Suprapubic skin (tissue), 4 donors: ENCODE results near the gene RPS6KA4. TPM values are rescaled to one million over a fixed set of nuclear protein-coding genes. Genes with fewer than 3 reads are reported as not detected.
A peak's percentile ranks its signal among the peaks of the same experiment; 100 is the strongest.

ENCODE experiments used
- DNase-seq, 2 donors: peaks; one replicate each; pipeline ENCODE4 v3.0.0-alpha.2; 2019; ENCODE audit warnings: low spot score in 2 of 2
- H3K27ac ChIP-seq: fragments of 200-600 bp; sonication (generic); one replicate; pipeline ENCODE4 v1.5.1; 2019
- H3K27me3 ChIP-seq: fragments of 200-600 bp; sonication (generic); one replicate; pipeline ENCODE4 v1.5.1; 2019
- H3K36me3 ChIP-seq: fragments of 200-600 bp; sonication (generic); one replicate; pipeline ENCODE4 v1.5.1; 2019
- H3K4me1 ChIP-seq: fragments of 200-600 bp; sonication (generic); one replicate; pipeline ENCODE4 v1.5.1; 2019
- H3K4me3 ChIP-seq: fragments of 200-600 bp; sonication (generic); one replicate; pipeline ENCODE4 v1.5.1; 2019; ENCODE audit warnings: mild to moderate bottlenecking
- H3K9me3 ChIP-seq: fragments of 200-600 bp; sonication (generic); one replicate; pipeline ENCODE4 v1.5.1; 2019
- CTCF ChIP-seq, 2 donors: fragments of 200-600 bp in 1 of 2; fragments of 450-650 bp in 1 of 2; sonication (generic) in 1 of 2; IDR thresholded peaks; one replicate each; pipeline ENCODE4 v1.5.1; 2016 to 2019; ENCODE audit warnings: antibody characterized with exemption in 2 of 2, mild to moderate bottlenecking in 1 of 2, moderate library complexity in 1 of 2
- EP300 ChIP-seq: sonication (generic); formaldehyde crosslinking; IDR thresholded peaks from one replicate; pipeline ENCODE4 v1.6.1; 2017; ENCODE audit warnings: antibody characterized with exemption
- POLR2A ChIP-seq, 2 donors: fragments of 450-650 bp; IDR thresholded peaks; one replicate each; pipeline ENCODE4 v1.6.1; 2017; ENCODE audit warnings: antibody characterized with exemption in 2 of 2, mild to moderate bottlenecking in 2 of 2, moderate library complexity in 2 of 2
- POLR2AphosphoS5 ChIP-seq, 3 donors: sonication (generic); formaldehyde crosslinking; IDR thresholded peaks; one replicate each; pipeline ENCODE4 v1.6.1; 2017; ENCODE audit warnings: antibody characterized with exemption in 3 of 3
- WGBS: methylation state at CpG from one replicate; pipeline ENCODE4 v1.1.5; 2018; 5-methylcytosine and 5-hydroxymethylcytosine counted together
- total RNA-seq, 4 donors: library from RNA; depleted of rRNA; stranded (reverse); fragments of >200 nt; gene quantifications; one replicate each; pipeline ENCODE4 v1.1.0, GENCODE V29; 2016

Gene RPS6KA4
- total RNA-seq, 4 donors from 2014 or later: 29.4 to 46.0 (median 39.6) TPM

DNA sequence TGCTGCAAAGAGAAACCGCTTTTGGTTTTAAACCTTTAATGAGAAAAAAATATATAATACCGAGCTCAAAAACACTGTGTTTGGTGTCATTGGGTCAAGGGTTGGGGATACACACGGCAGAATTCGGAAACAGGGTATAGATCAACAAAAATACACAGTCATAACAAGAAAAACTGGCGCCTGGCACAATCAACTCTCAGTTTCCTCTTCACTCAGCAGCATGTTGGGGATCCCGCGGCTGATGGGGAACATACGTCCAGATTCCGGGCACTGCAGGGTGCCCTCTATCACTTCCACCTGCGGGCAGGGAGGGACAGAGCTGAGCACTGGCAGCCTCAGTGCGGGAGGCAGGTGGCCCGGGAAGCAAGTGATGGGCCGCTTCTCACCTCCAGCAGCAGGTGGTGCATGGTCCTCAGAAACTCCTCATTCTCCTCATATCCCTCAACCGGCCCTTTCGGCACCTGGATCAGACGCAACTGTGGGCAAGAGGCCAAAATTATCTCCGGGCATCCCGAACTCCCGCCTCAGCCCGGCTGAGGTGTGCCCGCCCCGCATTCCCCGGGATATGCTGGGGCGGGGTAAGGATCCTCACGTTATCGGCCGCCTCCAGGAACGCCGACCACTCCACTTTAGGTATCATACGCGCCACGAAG, 42.2 kb upstream of the RPS6KA4 start:
- 17% methylated on average over 11 of the region's 32 CpGs for WGBS
- Histone ChIP-seq H3K27me3 (no peaks in the 10 kb centered on the region), H3K27ac (peak overlapping the region; percentile 99), H3K9me3 (no peaks in the 10 kb centered on the region), H3K36me3 (peaks cover 37% of the 10 kb centered on the region), H3K4me1 (peaks cover 70% of the 10 kb centered on the region), H3K4me3 (peak overlapping the region; percentile 88)
- TF ChIP-seq EP300 (no peak), POLR2AphosphoS5 (IDR thresholded peaks at IDR 0.05) (no peak), POLR2A (IDR thresholded peaks at IDR 0.05) (no peak), CTCF (IDR thresholded peaks at IDR 0.05) (no peak)
- no peak for DNase-seq

DNA sequence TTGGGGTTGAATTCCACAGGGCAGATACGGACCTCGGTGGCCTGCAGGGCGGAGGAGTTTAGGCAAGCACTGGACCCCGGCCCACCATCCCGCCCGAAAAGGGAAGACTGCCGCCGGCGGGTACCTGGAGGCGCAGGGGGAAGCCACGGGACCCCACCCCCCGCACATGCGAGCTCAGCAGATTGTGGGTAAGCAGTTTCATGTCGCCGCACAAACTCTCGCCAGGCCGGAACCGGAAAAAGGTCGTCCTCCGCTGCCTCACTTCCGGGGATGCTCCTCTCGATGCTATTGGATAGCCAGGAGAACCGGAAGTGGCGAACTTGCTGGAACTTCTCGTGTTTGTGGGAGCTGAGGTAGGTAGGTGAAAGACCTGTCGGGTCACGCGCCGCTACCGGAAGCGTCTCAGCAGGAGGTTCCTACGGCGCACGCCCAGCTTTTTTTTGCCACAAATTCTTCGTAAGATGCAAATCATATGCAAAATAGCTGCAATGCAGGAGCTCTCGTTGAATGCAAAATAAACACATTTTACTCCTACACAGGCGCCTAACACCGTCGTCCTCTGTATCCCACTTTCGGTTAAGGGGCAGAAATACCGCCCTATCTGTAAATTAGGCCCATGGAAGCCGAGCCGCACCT, 41.5 kb upstream of the RPS6KA4 start, which contains the start of gene TRMT112:
TSS of gene TRMT112 (minus strand) at position 235 of the 636 bp plus-strand sequence. CDS start at position 202, 33 bp downstream.
- Histone ChIP-seq H3K27ac (peak within 1 kb of the TSS; percentile 99), H3K4me1 (peaks cover 71% of the 10 kb centered on the region), H3K36me3 (peaks cover 41% of the 10 kb centered on the region), H3K4me3 (peak within 1 kb of the TSS; percentile 88), H3K9me3 (no peaks in the 10 kb centered on the region), H3K27me3 (no peaks in the 10 kb centered on the region)
- TF ChIP-seq POLR2AphosphoS5 (IDR thresholded peaks at IDR 0.05) (peak in 2 of 3 donors; percentile 57 to 91), EP300 (no peak), POLR2A (IDR thresholded peaks at IDR 0.05) (peak in 1 of 2 donors; percentile 48)
- peak; percentile 98 to 99 for DNase-seq
- WGBS: 0% methylated on average over 21 of the region's 43 CpGs

DNA sequence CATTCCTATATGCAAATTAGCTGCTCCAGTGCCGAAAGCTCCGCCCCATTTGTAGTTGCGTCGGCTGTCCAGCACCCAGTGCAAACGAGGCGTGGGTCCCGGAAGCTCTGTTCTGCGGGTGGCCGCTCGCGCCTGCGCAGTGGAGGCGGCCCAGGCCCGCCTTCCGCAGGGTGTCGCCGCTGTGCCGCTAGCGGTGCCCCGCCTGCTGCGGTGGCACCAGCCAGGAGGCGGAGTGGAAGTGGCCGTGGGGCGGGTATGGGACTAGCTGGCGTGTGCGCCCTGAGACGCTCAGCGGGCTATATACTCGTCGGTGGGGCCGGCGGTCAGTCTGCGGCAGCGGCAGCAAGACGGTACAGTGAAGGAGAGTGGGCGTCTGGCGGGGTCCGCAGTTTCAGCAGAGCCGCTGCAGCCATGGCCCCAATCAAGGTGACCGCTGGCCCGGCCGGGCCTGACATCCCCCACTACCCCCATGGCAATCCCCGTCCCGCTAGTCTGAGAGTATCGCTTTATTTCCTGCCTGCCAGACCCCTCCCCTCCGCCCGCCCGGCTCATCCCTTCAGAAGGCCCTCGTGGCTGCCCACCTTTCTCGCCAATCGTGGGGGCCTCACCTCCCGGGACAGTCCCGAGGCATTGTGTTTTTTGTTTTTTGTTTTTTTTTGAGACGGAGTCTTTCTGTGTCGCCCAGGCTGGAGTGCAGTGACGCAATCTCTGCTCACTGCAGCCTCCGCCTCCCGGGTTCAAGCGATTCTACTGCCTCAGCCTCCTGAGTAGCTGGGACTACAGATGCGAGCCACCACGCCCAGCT, 40.8 kb upstream of the RPS6KA4 start, which contains the start of gene PRDX5:
TSS of gene PRDX5 (plus strand) at position 161 of the 805 bp plus-strand sequence. CDS start at position 256, 95 bp downstream.
- H3K27me3 ChIP-seq: no peaks in the 10 kb centered on the region
- H3K36me3 ChIP-seq: peaks cover 48% of the 10 kb centered on the region
- peak in 1 of 3 donors; percentile 57 for TF ChIP-seq POLR2AphosphoS5 (IDR thresholded peaks at IDR 0.05)
- TF ChIP-seq EP300: no peak
- TF ChIP-seq CTCF (IDR thresholded peaks at IDR 0.05): peak in 1 of 2 donors; percentile 34
- TF ChIP-seq POLR2A (IDR thresholded peaks at IDR 0.05): peak in 1 of 2 donors; percentile 51
- peak; percentile 98 to 99 for DNase-seq
- no peaks in the 10 kb centered on the region for H3K9me3 ChIP-seq
- peak within 1 kb of the TSS; percentile 99 for H3K27ac ChIP-seq
- peak within 1 kb of the TSS; percentile 88 for H3K4me3 ChIP-seq
- 0% methylated on average over 24 of the region's 61 CpGs for WGBS
- peaks cover 69% of the 10 kb centered on the region for H3K4me1 ChIP-seq

DNA sequence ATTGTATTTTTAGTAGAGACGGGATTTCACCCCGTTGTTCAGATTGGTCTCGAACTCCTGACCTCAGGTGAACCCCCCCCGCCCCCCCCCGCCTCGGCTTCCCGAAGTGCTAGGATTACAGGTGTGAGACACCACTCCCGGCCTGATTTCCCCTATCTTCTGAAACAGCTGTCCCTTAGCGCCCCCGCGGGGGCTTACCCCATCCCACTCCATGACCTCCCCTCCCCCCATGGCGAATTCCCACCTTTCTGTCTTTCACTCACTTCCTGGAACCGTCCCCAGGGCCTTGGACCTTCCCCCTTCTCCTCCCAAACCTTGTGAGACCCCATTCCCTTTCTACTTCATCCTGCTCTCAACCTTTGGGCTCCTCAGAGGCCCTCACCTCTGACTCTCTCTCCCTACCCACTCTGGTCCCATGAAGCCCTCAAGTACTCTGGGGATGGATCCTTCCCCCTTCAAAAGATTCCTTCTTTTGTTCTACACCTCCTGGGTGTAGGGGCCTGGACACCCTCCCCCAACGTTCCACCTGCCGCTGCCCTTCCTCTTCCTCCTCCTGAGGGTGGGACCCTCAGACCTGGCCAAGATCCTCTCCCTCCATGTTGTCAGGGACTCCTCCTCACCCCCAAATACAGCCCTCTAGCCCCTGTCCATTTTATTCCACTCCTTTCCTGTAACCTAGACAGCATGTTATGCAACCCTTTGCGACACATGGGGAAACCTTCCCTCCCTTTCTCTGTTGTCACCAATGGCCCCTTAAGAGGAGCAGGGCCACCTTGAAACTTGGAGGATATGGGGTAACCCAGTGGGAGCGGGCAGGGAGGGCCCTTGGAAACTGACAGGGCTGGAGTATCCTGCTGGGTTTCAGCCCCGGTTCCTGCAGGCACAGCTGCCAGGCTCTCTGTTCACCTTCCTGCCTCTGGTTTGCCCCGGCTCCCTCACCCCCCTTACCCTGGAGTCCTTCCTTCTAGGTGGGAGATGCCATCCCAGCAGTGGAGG, 39.9 kb upstream of the RPS6KA4 start:
- Histone ChIP-seq H3K4me3 (peak overlapping the region; percentile 88), H3K27me3 (no peaks in the 10 kb centered on the region), H3K36me3 (peaks cover 48% of the 10 kb centered on the region), H3K4me1 (peaks cover 64% of the 10 kb centered on the region), H3K27ac (peak overlapping the region; percentile 99), H3K9me3 (no peaks in the 10 kb centered on the region)
- TF ChIP-seq POLR2AphosphoS5 (IDR thresholded peaks at IDR 0.05): no peak
- TF ChIP-seq EP300: no peak
- no peak for TF ChIP-seq CTCF (IDR thresholded peaks at IDR 0.05)
- no peak for TF ChIP-seq POLR2A (IDR thresholded peaks at IDR 0.05)
- 15% methylated on average over 14 of the region's 19 CpGs for WGBS
- DNase-seq: no peak

DNA sequence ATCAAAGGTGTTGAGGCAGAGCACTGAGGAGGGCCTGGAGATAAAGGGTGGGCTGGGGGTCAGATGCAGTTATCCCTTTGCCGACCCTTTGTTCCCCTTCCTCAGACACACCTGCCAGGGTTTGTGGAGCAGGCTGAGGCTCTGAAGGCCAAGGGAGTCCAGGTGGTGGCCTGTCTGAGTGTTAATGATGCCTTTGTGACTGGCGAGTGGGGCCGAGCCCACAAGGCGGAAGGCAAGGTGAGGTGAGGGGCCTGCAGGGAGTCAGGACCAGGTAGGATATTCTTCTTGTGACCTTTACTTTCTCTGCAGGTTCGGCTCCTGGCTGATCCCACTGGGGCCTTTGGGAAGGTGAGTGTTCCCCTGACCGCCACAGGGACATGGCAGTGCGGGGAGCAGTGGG, 38.4 kb upstream of the RPS6KA4 start:
- H3K27me3 ChIP-seq: no peaks in the 10 kb centered on the region
- H3K9me3 ChIP-seq: no peaks in the 10 kb centered on the region
- DNase-seq: no peak
- TF ChIP-seq POLR2A (IDR thresholded peaks at IDR 0.05) (no peak), EP300 (no peak), CTCF (IDR thresholded peaks at IDR 0.05) (no peak), POLR2AphosphoS5 (IDR thresholded peaks at IDR 0.05) (no peak)
- 98% methylated on average over 7 of the region's 7 CpGs for WGBS
- H3K4me3 ChIP-seq: no peak overlapping the region
- peaks cover 33% of the 10 kb centered on the region for H3K36me3 ChIP-seq
- no peak overlapping the region for H3K27ac ChIP-seq
- peaks cover 68% of the 10 kb centered on the region for H3K4me1 ChIP-seq
